GM19438 (cell line): ENCODE measurements around the gene GPATCH4.
"Not testable (repeated sequence)": the region's sequence is repeated elsewhere in the genome, so short reads cannot be mapped to it uniquely, and the experiment has no call there.

Experiments
- ATAC-seq: cut with Tn5 transposase; IDR thresholded peaks from one replicate; pipeline ENCODE4 v1.9.1; 2021; ENCODE audit warnings: low read depth; ENCODE audit not compliant: unreplicated experiment

GPATCH4 gene

DNA sequence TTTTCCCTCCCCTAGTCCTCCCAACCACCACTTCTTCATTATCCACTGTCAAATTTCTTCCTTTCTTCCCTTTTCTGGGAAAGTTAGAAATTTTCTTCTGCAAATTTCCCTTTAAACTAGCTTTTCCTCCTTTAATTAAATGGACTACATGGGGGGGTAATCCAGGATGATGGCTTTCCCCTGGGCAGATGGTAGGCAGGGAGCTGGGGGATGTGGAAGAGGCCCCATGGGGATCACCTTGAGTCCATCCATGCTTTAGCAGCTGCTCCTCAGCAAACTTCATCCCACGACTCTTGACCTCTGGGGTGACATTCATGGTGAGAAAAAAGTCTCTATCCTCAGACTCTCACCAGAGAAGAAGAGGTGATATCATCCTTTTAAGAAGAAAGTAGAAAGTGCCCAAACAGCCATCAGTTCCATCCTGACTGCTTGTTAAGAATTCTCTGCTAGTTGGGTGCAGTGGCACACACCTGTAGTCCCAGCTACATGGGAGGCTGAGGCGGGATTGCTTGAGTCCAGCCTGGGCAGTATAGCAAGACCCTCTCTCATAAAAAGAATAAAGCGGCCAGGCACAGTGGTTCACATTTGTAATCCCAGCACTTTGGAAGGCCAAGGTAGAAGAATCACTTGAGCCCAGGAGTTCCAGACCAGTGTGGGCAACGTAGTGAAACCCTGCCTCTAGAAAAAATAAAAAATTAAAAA, 2.4 kb downstream of the GPATCH4 start:
- no peak for ATAC-seq

DNA sequence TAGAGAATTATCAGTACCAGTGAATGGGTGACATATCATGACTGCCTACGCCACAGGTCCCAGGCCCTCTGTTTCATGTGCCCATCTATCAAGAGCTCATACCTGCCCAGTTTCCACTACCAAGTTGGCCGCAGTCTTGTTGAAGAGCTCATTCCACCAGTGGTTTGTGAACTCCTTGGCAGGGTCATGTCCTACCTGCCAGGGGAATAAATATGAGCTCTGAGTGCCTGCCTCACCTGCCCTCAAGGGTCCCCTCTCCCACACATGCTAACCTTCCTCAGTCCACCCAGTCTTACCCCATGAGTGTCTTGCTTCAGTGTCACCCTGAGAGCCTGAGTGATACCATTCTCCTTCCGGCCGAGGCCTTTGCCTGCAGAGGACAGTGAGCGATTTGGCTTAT, 3.2 kb downstream of the GPATCH4 start:
- no peak for ATAC-seq

GRCh38 chr1:156596426-156596825, 4.9 kb downstream of the GPATCH4 start:
- no peak for ATAC-seq

DNA sequence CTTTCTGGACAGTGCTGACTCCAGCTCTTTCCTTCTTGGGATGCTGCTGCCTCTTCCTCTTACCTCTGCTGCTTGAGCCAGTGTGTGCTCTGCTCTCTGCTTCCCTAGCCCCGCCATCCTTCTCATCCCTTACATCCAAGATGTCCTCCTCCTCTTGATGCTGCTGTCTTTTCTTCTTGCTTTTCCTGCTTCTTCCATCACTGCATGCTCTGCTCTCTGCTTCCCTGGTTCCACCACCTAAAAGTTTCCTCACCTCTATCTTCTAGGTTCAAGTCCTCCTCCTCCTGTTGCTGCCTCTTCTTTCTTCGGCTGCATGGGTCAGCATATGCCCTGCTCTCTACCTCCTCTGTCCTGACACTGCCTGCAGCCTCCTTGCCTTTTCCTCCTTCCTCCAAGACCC, 6.3 kb downstream of the GPATCH4 start:
- ATAC-seq: no peak

DNA sequence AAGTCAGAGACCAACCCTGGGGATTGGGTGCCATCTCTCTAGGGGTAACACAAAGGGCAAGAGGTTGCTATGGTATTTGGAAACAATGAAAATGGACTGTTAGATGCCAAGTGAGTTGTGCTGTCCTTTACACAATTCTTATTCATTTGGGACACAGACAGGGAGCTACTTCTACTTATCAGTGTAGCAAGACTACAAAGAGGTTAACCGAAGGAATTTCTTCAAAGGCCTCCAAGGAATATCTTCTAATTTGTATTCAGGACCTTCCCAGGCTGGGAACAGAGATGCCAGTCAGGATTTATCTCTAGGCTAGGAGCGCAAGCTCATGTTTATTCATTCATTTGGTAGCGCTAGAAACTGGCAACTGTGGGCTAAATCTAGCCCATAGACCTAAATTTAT, 7.1 kb downstream of the GPATCH4 start:
- no peak for ATAC-seq

DNA sequence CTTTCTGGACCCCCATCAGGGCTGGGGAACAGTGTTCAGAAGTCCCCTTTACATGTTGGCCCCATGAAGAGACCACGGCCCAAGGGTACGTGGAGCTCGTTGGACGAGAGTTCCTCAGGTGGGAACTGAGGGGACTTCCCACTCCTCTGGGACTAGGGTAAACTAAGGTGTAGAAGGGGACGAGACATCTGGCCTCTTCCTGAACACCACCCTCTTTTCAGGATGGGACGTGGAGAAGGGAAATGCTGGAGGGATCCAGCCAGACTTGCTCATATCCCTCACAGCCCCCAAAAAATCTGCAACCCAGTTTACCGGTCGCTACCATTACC, 7.7 kb downstream of the GPATCH4 start:
- ATAC-seq: no peak

GRCh38 chr1:156592910-156593660, 8.2 kb downstream of the GPATCH4 start:
- ATAC-seq: no peak

DNA sequence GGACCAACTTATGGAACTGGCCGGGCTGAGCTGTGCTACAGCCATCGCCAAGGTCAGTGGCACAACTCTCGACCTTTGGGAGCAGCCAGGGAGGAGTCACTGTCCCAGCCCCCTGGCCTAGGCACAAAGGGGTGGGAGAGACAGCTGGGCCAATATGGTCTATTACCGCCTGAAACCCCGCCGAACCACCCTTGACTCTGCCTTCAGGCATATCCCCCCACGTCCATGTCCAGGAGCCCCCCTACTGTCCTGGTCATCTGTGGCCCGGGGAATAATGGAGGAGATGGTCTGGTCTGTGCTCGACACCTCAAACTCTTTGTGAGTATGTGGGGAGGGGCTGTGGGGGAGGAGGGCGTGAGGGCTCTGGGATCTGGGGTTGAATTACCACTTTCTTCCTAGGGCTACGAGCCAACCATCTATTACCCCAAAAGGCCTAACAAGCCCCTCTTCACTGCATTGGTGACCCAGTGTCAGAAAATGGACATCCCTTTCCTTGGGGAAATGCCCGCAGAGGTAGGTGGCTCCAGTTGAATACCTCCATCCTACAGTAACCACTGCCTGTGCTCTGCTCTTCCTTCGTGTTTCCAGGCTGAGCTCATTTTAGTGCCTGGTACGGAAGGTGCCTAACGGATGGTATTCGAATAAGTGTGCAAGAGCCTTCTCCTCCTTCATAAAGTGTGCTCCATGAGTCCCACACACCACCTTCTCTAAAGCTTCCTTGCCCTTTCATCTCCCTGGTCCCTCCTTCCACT, 8.9 kb downstream of the GPATCH4 start:
- no peak for ATAC-seq

GRCh38 chr1:156591432-156592157, 9.7 kb downstream of the GPATCH4 start, which contains the start of gene NAXE:
NAXE (plus strand) TSS chr1:156591776; CDS start chr1:156591805, 29 bp downstream.
- peak; percentile 92 for ATAC-seq

DNA sequence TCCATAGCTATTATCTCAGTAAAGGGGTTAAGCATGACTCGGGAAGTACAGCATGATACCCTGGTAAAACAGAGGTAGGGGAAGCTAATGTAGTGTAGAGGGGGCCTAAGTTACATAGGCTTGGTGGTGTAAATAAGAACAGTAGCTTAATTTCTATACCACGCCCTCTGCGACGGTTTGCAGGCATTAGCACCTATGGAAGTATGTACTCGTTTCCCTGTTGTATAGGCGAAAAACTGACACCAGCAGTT, 10.2 kb downstream of the GPATCH4 start:
- peak; percentile 7 for ATAC-seq

GRCh38 chr1:156590326-156591180, 10.7 kb downstream of the GPATCH4 start:
- ATAC-seq: no peak

- ATAC-seq: no peak
Measured at GRCh38 chr1:156589546-156589945, 11.7 kb downstream of the GPATCH4 start.

DNA sequence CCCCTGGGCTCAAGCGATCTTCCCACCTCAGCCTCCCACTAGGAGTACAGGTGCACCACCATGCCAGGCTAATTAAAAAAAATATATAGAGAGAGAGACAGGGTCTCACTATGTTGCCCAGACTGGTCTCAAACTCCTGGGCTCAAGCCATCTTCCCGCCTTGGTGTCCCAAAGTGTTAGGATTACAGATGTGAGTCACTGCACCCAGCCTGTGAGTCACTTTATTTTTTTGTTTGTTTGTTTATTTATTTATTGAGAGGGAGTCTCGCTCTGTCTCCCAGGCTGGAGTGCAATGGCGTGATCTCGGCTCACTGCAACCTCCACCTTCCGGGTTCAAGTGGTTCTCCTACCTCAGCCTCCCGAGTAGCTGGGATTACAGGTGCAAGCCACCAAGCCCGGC, 13.4 kb downstream of the GPATCH4 start:
- not testable (repeated sequence) for ATAC-seq

DNA sequence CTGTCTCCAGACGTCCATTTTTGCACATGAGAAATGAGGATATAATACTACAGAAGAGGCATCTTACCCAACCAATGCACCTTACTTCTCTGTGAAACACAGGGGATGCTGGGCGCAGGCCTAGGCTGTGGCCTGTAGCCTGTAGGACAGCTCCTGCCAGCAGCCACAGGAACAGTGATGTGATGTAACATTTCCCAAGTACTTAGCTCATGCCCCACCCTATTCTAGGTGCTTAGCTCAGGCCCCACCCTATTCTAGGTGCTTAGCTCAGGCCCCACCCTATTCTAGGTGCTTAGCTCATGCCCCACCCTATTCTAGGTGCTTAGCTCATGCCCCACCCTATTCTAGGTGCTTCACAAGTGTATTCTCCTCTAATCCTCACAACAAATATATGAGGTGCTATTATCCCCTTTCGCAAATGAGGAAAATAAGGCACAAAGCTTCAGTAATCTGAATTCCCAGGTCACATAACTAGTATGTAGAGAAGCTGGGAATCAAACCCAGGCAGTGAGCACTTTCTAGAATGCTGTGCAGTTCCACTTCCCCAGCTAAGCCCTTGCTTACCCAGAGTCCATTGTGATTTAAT, 14.3 kb downstream of the GPATCH4 start:
- no peak for ATAC-seq

GRCh38 chr1:156586323-156586722, 15.0 kb downstream of the GPATCH4 start:
- ATAC-seq: no peak

GRCh38 chr1:156584813-156585212, 16.5 kb downstream of the GPATCH4 start:
- no peak for ATAC-seq

- no peak for ATAC-seq
Measured at GRCh38 chr1:156583821-156584622, 17.3 kb downstream of the GPATCH4 start.

GRCh38 chr1:156582388-156583017, 18.8 kb downstream of the GPATCH4 start:
- no peak for ATAC-seq
